Cerebellar cortex (tissue), 1 donor: ENCODE results near the gene TEAD2.
"Not testable (repeated sequence)": the region's sequence is repeated elsewhere in the genome, so short reads cannot be mapped to it uniquely, and the experiment has no call there.

ENCODE experiments used
- DNase-seq: peaks from one replicate; pipeline ENCODE4 v3.0.0-alpha.2; 2015; ENCODE audit warnings: low spot score

The TEAD2 gene

GRCh38 chr19:49332691-49333417 is 29.4 kb downstream of the TEAD2 start:
- DNase-seq, result not testable (repeated sequence)

DNA sequence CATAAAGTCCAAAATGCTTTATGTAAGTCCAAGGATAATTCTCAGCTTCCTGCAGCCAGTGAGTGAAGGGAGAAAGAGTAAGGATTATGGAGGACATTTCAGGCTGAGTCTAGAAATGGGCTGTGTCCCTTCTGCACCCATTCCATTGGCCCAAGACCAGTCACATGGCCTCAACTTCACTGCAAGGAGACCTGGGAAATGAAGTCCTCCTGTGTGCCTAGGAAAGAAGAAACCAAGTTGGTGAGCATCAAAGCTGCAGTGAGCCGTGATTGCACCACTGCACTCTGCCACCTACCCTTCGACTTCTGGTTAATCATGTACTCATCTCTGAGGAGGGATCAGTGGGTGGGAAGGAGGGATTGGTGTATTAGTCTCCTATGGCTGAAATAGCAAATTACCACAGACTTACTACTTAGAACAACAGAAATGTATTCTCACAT is 30.6 kb downstream of the TEAD2 start:
- peak; percentile 67 for DNase-seq

GRCh38 chr19:49331187-49331586 is 31.0 kb downstream of the TEAD2 start:
- not testable (repeated sequence) for DNase-seq

DNA sequence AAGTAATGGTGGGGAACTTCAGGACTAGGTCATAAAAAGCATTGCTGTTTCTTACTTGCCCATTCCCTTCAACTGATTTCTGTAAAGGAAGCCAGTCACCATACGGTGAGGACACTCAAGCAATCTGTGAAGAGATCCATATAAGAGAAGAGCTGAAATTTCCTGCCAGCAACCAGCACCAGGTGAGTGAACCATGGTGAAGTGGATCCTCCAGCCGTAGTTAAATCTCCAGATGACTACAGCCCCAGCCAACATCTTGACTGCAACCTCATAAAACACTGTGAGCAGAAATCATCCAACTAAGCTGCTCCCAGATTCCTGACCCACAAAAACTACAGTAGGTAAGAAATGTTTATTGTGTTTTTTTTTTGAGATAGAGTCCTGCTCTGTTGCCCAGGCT is 33.5 kb downstream of the TEAD2 start:
- DNase-seq, result no peak

- peak; percentile 33 for DNase-seq
These were observed 34.2 kb downstream of the TEAD2 start for GRCh38 chr19:49327878-49328544.

DNA sequence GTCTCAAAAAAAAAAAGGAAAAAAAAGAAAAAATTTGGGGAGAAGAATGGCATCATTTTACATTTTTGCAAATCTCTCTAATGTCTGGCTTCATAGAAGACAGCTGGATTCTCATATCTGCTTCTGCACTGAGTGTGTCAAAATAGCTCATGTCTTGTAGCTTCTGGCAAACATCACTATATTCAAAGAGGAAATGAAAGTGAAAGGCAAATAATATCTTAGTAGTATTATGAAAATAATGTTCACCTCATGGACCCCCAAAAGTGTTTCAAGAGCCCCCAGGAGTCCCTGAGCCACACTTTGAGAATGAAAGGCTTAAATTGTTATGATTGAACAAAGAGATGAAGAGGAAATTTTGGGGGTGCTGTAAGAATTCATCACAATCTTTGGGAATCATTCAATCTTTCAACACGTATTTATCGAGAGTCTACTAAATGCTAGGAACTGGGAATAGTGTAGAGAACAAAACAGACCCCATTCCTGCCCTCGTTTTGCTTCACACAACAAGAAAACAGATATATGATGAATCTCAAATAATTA is 36.0 kb downstream of the TEAD2 start:
- DNase-seq, result no peak

DNA sequence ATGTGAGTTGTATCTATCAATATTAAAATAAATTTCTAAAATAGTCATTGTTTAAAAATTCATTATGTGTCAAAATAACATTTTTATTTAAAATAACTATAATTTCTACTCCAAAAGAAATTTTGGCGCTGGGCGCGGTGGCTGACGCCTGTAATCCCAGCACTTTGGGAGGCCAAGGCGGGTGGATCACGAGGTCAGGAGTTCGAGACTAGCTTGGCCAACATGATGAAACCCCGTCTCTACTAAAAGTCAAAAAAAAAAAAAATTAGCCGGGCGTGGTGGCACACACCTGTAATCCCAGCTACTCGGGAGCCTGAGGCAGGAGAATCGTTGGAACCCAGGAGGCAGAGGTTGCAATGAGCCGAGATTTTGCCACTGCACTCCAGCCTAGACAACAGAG is 36.5 kb downstream of the TEAD2 start:
- not testable (repeated sequence) for DNase-seq

- no peak for DNase-seq
These were observed 37.2 kb downstream of the TEAD2 start, which contains the start of gene SLC6A16 for GRCh38 chr19:49324801-49325576. TSS of gene SLC6A16 (minus strand) at chr19:49325191. CDS start at chr19:49311347, 13,844 bp downstream.

DNA sequence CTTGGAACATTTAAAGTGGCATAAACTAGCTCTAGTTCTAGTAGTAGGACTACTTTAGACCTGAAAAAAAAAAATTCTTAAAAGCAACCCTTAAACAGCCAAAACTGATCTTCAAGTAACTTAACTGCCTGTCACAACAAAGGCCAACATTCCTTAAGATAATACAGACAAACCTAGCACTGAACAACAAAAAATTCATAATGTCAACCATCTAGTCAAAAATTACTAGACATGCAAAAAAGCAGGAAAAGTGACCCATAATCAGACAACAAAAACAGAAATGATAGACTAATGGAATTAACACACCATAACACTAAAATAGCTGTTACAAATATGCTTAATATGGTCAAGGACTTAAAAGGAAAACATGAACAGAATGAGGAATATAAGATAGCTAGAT is 43.9 kb downstream of the TEAD2 start:
- DNase-seq, result no peak

DNA sequence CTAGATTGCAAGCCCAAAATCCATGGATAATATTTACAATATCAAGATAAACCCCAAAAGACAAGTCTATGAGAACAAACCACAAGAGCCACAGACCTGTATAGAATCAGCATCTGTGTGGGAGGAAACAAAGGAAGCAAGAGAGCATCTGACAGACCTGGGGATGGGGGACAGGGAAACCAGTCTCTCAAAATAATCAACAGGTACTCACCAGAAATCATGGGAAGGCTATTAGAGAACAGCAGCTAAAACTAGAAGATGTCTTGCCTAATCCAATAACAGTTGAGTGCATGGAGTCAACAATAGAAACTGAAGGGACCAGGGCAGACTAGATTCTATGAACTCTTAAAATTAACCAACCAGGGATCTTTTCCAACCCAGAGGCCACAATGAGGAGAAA is 45.9 kb downstream of the TEAD2 start:
- no peak for DNase-seq

GRCh38 chr19:49315111-49315510 is 47.1 kb downstream of the TEAD2 start:
- DNase-seq, result no peak

- no peak for DNase-seq
These were observed 53.1 kb downstream of the TEAD2 start for GRCh38 chr19:49309087-49309486.

GRCh38 chr19:49306734-49307133 is 55.5 kb downstream of the TEAD2 start:
- not testable (repeated sequence) for DNase-seq

- no peak for DNase-seq
These were observed 60.4 kb downstream of the TEAD2 start for GRCh38 chr19:49301866-49302252.

- peak; percentile 50 for DNase-seq
These were observed 60.9 kb downstream of the TEAD2 start for GRCh38 chr19:49301165-49301865.

DNA sequence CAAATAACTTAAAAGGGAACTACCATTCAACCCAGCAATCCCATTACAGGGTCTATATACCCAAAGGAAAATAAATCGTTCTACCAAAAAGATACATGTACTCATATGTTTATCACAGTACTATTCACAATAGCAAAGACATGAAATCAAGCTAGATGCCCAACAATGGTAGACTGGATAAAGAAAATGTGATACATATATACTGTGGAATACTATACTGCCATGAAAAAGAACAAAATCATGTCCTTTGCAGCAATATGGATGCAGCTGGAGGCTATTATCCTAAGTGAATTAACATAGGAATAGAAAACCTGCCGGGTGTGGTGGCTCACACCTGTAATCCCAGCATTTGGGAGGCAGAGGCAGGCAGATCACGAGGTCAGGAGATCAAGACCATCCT is 63.6 kb downstream of the TEAD2 start:
- not testable (repeated sequence) for DNase-seq

DNA sequence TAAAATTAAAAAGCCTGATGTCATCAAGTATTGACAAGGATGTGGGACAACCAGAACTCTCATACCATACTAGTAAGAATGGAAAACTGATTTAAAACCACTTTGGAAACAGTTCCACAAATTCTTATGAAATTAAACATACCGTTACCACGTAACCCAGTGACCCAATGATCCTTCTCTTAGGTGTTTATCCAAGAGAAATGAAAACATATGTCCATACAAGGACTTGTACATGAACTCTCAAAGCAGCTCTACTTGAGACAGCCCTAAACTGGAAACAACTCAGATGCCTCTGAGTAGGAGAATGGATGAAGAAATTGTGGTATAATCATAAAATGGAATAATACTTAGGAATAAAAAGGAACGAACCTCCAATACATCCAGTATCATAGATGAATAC is 64.8 kb downstream of the TEAD2 start:
- DNase-seq, result no peak

DNA sequence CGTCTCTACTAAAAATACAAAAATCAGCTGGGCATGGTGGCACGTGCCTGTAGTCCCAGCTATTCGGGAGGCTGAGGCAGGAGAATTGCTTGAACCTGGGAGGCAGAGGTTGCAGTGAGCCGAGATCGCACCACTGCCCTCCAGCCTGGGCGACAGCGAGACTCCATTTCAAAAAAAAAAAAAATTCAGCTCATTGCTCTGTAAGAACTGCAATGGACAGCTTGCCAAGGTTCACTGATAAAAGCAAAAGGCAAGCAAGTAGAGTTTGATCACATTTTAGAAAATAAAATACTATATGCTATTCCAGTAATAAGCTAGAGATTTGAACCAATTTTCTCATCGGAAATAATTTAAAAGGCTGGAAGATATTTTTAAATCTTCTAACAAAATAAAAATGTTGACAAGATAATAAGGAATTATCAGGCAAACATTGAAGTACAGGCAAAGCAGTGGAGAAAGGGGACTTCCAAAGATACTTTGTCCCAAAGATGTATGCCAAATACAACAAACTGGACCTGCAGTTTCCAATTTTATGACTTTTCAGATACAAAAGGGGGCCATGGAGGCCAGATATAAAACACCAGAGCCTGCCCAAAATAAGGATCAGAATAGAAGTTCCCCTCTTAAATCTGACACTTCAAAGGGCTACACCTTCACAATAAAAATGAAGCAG is 66.9 kb downstream of the TEAD2 start:
- DNase-seq, result no peak

- DNase-seq, result no peak
These were observed 67.8 kb downstream of the TEAD2 start for GRCh38 chr19:49294401-49294800.
